RWPE1 (cell line): Measurements from ENCODE around the gene HEY2.

Source experiments
- CTCF ChIA-PET: fragments of 350-600 bp; sonication (Branson Sonifier 250); formaldehyde crosslinking; extraction: SDS; loops from one replicate; lab custom pipeline; 2021; lab: Yijun Ruan, JAX
- POLR2A ChIA-PET: fragments of 400-600 bp; formaldehyde crosslinking; extraction: SDS; loops from one replicate; lab custom pipeline; 2020; ENCODE audit warnings: antibody characterized with exemption; ENCODE audit not compliant: low non-redundant PET; lab: Yijun Ruan, JAX
- DNase-seq: peaks from one replicate; pipeline ENCODE4 v3.0.0; 2012; ENCODE audit warnings: low spot score
- H3K27ac ChIP-seq: fragments of 450-650 bp; 2 replicates; pipeline ENCODE4 v1.5.1; 2017
- CTCF ChIP-seq: fragments of 450-650 bp; conservative IDR thresholded peaks from 2 replicates; pipeline ENCODE4 v1.5.1; 2017; ENCODE audit warnings: low read depth, mild to moderate bottlenecking

Gene HEY2

GRCh38 chr6:125742024-125742423 lies 7.4 kb upstream of the HEY2 start:
- no peak for TF ChIP-seq CTCF
- DNase-seq: no peak
- CTCF ChIA-PET: interaction anchor here (0.7 kb wide), 1 partner anchor 563 kb away, joined by 3 read pairs; no protein-coding TSS in a partner anchor
- H3K27ac ChIP-seq: no peak overlapping the region
- POLR2A ChIA-PET: no interaction called here

- no peak for DNase-seq
- ChIA-PET CTCF (interaction anchor here (0.7 kb wide), 1 partner anchor 562 kb away, joined by 3 read pairs; no protein-coding TSS in a partner anchor), POLR2A (no interaction called here)
- no peak overlapping the region for H3K27ac ChIP-seq
- no peak for TF ChIP-seq CTCF
These were observed 6.8 kb upstream of the HEY2 start for GRCh38 chr6:125742464-125743120.

- ChIA-PET POLR2A (no interaction called here), CTCF (no interaction called here)
- DNase-seq: no peak
- no peak overlapping the region for H3K27ac ChIP-seq
- TF ChIP-seq CTCF: no peak
These were observed 5.8 kb upstream of the HEY2 start for GRCh38 chr6:125743604-125744003.

- no peak overlapping the region for H3K27ac ChIP-seq
- POLR2A ChIA-PET: no interaction called here
- CTCF ChIA-PET: interaction anchor here (0.6 kb wide), 1 partner anchor 231 kb away, joined by 5 read pairs; no protein-coding TSS in a partner anchor
- DNase-seq: no peak
- no peak for TF ChIP-seq CTCF
These were observed 4.0 kb upstream of the HEY2 start for GRCh38 chr6:125745281-125746018.

- no peak for DNase-seq
- TF ChIP-seq CTCF: no peak
- CTCF ChIA-PET: interaction anchor here (0.6 kb wide), 1 partner anchor 231 kb away, joined by 5 read pairs; no protein-coding TSS in a partner anchor
- H3K27ac ChIP-seq: no peak overlapping the region
- POLR2A ChIA-PET: no interaction called here
These were observed 3.4 kb upstream of the HEY2 start for GRCh38 chr6:125746019-125746414.

GRCh38 chr6:125746731-125747588 lies 2.5 kb upstream of the HEY2 start:
- DNase-seq: no peak
- POLR2A ChIA-PET: no interaction called here
- CTCF ChIA-PET: interaction anchor here (0.6 kb wide), 2 partner anchors 73 to 196 kb away, joined by 3 read pairs; no protein-coding TSS in a partner anchor
- H3K27ac ChIP-seq: no peak overlapping the region
- TF ChIP-seq CTCF: no peak
